Tibial artery (tissue), 4 donors: ENCODE results near the gene FFAR1.
"Not testable (repeated sequence)": the region's sequence is repeated elsewhere in the genome, so short reads cannot be mapped to it uniquely, and the experiment has no call there.

Experiments
- DNase-seq, 2 donors: peaks; one replicate each; pipeline ENCODE4 v3.0.0-alpha.2; 2019
- H3K27ac ChIP-seq, 2 donors: fragments of 200-600 bp; sonication (generic) in 1 of 2; 1 replicate in 1 of 2; 2 replicates in 1 of 2; pipeline ENCODE4 v1.5.1; 2018 to 2019; ENCODE audit warnings: mild to moderate bottlenecking in 1 of 2
- H3K27me3 ChIP-seq, 2 donors: fragments of 200-600 bp; sonication (generic) in 1 of 2; one replicate each; pipeline versions ENCODE4 v1.5.1 to v1.6.0; 2016 to 2019
- H3K36me3 ChIP-seq, 3 donors: fragments of 200-600 bp; sonication (generic) in 2 of 3; one replicate each; pipeline ENCODE4 v1.5.1; 2016 to 2019; ENCODE audit warnings: mild to moderate bottlenecking in 2 of 3
- H3K4me1 ChIP-seq, 4 donors: fragments of 200-600 bp; sonication (generic) in 2 of 4; 1 replicate in 3 of 4; 2 replicates in 1 of 4; pipeline ENCODE4 v1.5.1; 2016 to 2019
- H3K4me3 ChIP-seq, 2 donors: fragments of 200-600 bp; sonication (generic) in 1 of 2; 1 replicate in 1 of 2; 2 replicates in 1 of 2; pipeline ENCODE4 v1.5.1; 2018 to 2019; ENCODE audit warnings: mild to moderate bottlenecking in 2 of 2
- H3K9me3 ChIP-seq, 3 donors: fragments of 200-600 bp; sonication (generic) in 1 of 3; one replicate each; pipeline ENCODE4 v1.5.1; 2016 to 2019
- CTCF ChIP-seq, 2 experiments: fragments of 200-600 bp in 1 of 2; fragments of 450-650 bp in 1 of 2; IDR thresholded peaks; one replicate each; pipeline ENCODE4 v1.5.1; 2017 to 2019; ENCODE audit warnings: antibody characterized with exemption in 2 of 2, mild to moderate bottlenecking in 1 of 2, moderate library complexity in 1 of 2
- intact Hi-C: fragments of 100-400 bp; cut with DNase I; formaldehyde crosslinking; loops from one replicate; pipeline ENCODE4 v1.15.0; 2023; ENCODE audit warnings: low total_unique reads

FFAR1 gene

GRCh38 chr19:35368378-35368777 lies 20.7 kb downstream of the FFAR1 start:
- intact Hi-C loops = no loop called here
- Histone ChIP-seq H3K27ac (no peak overlapping the region), H3K36me3 (no peaks in the 10 kb centered on the region), H3K9me3 (no peaks in the 10 kb centered on the region), H3K4me1 (no peaks in the 10 kb centered on the region), H3K4me3 (no peak overlapping the region), H3K27me3 (no peaks in the 10 kb centered on the region)
- no peak for TF ChIP-seq CTCF (IDR thresholded peaks at IDR 0.05)
- DNase-seq = no peak

GRCh38 chr19:35369522-35369921 lies 21.8 kb downstream of the FFAR1 start:
- no peak for DNase-seq
- intact Hi-C loops = no loop called here
- TF ChIP-seq CTCF (IDR thresholded peaks at IDR 0.05) = no peak
- Histone ChIP-seq H3K27me3 (no peaks in the 10 kb centered on the region), H3K4me1 (no peaks in the 10 kb centered on the region), H3K4me3 (no peak overlapping the region), H3K27ac (no peak overlapping the region), H3K9me3 (no peaks in the 10 kb centered on the region), H3K36me3 (no peaks in the 10 kb centered on the region)

GRCh38 chr19:35370722-35371121 lies 23.0 kb downstream of the FFAR1 start, which contains the start of gene GPR42:
Gene GPR42, plus strand, starts transcription at chr19:35371068. Its CDS starts 292 bp downstream, at chr19:35371360.
- DNase-seq = no peak
- Histone ChIP-seq H3K27ac (no peak within 1 kb of the TSS), H3K9me3 (no peaks in the 10 kb centered on the region), H3K4me3 (no peak within 1 kb of the TSS), H3K27me3 (no peaks in the 10 kb centered on the region), H3K36me3 (no peaks in the 10 kb centered on the region), H3K4me1 (no peaks in the 10 kb centered on the region)
- intact Hi-C loops = no loop called here
- no peak for TF ChIP-seq CTCF (IDR thresholded peaks at IDR 0.05)

GRCh38 chr19:35373492-35373891 lies 25.8 kb downstream of the FFAR1 start:
- Histone ChIP-seq H3K4me3 (no peak overlapping the region), H3K36me3 (no peaks in the 10 kb centered on the region), H3K27ac (no peak overlapping the region), H3K4me1 (no peaks in the 10 kb centered on the region), H3K9me3 (no peaks in the 10 kb centered on the region), H3K27me3 (peaks cover 0 to 2% of the 10 kb centered on the region in 2 donors)
- intact Hi-C loops = no loop called here
- no peak for DNase-seq
- no peak for TF ChIP-seq CTCF (IDR thresholded peaks at IDR 0.05)

GRCh38 chr19:35374031-35374430 lies 26.3 kb downstream of the FFAR1 start:
- H3K36me3 ChIP-seq, H3K4me3 ChIP-seq, intact Hi-C loops, H3K27me3 ChIP-seq, DNase-seq, H3K27ac ChIP-seq, H3K4me1 ChIP-seq, H3K9me3 ChIP-seq: not testable (repeated sequence)

GRCh38 chr19:35375505-35376307 lies 28.0 kb downstream of the FFAR1 start:
- Histone ChIP-seq H3K9me3 (no peaks in the 10 kb centered on the region), H3K4me3 (no peak overlapping the region), H3K4me1 (no peaks in the 10 kb centered on the region), H3K27me3 (peaks cover 0 to 4% of the 10 kb centered on the region in 2 donors), H3K36me3 (no peaks in the 10 kb centered on the region), H3K27ac (no peak overlapping the region)
- DNase-seq = no peak
- TF ChIP-seq CTCF (IDR thresholded peaks at IDR 0.05) = no peak
- intact Hi-C loops = no loop called here
